Stimulated activated memory B cell treated with anti-CD40 and anti-IgM and Interleukin-4, amounts not matched to agents 10 μg/mL and 1 μg/mL and 100 μg/mL, for 72 hours (primary cell): ENCODE measurements around the gene RNF40.
A peak's percentile ranks its signal among the peaks of the same experiment; 100 is the strongest.

Experiments used
- ATAC-seq: fragments of 150-1000 bp; cut with Tn5 transposase; 2 replicates; pipeline ENCODE4 v1.10.0; 2021
- H3K27ac Mint-ChIP-seq: one replicate; pipeline ENCODE4 v1.8.0; 2022; ENCODE audit warnings: mild to moderate bottlenecking, mixed read lengths
- H3K27me3 Mint-ChIP-seq: one replicate; pipeline ENCODE4 v1.8.0; 2022; ENCODE audit warnings: mixed read lengths
- H3K36me3 Mint-ChIP-seq: one replicate; pipeline ENCODE4 v1.8.0; 2022; ENCODE audit warnings: mixed read lengths
- H3K4me1 Mint-ChIP-seq: one replicate; pipeline ENCODE4 v1.8.0; 2022; ENCODE audit warnings: mixed read lengths
- H3K4me3 Mint-ChIP-seq: one replicate; pipeline ENCODE4 v1.8.0; 2022; ENCODE audit warnings: mild to moderate bottlenecking, moderate library complexity, mixed read lengths
- H3K9me3 Mint-ChIP-seq: one replicate; pipeline ENCODE4 v1.8.0; 2022; ENCODE audit warnings: mixed read lengths

RNF40 gene

DNA sequence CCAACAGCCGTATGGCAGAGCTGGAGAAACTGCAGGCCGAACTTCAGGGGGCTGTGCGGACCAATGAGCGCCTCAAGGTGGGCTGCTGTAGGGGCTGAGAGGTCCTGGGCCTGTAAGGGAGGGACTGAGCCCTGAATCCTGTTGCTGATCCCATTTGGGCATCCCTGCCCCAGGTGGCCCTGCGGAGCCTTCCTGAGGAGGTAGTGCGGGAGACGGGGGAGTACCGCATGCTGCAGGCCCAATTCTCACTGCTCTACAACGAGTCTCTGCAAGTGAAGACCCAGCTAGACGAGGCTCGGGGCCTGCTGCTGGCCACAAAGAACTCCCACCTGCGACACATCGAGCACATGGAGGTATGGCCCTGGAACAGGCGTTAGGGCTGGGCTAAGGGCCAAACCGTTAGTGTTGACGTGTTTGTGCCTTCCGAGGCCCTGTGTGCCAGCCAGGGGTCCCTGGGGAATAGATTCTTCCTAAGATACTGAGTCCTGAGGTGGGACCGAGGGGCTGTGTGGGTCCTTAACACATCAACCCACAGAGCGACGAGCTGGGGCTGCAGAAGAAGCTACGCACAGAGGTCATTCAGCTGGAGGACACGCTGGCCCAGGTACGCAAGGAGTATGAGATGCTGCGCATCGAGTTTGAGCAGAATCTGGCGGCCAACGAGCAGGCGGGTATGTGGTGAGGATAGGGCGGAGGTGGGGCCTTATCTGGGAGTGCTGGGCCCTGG is 4.2 kb downstream of the RNF40 start:
- peaks cover 79% of the 10 kb centered on the region for H3K36me3 Mint-ChIP-seq
- no peak for ATAC-seq
- H3K9me3 Mint-ChIP-seq: no peaks in the 10 kb centered on the region
- peak overlapping the region; percentile 4 for H3K27ac Mint-ChIP-seq
- peaks cover 47% of the 10 kb centered on the region for H3K4me1 Mint-ChIP-seq
- no peak overlapping the region for H3K4me3 Mint-ChIP-seq
- H3K27me3 Mint-ChIP-seq: no peaks in the 10 kb centered on the region

DNA sequence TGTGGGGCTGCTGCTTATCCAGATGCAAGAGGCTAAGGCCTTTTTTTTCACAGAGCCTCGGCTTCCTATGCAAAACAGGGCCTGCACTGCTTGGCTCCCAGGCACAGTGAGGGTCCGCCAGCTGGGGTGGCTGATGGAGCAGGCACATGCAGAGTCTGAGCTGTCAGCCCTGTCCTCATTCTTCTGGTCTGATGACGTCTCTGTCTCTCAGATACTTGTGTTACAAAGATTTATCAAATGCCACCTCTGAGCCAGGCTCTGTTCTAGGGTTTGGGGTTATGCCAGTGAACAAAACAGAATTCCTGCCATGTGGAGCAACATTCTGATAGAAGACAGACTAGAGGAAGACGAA is 4.8 kb downstream of the RNF40 start:
- H3K9me3 Mint-ChIP-seq: no peaks in the 10 kb centered on the region
- H3K4me3 Mint-ChIP-seq: no peak overlapping the region
- H3K27ac Mint-ChIP-seq: peak overlapping the region; percentile 4
- ATAC-seq: no peak
- H3K27me3 Mint-ChIP-seq: no peaks in the 10 kb centered on the region
- H3K4me1 Mint-ChIP-seq: peaks cover 44% of the 10 kb centered on the region
- peaks cover 85% of the 10 kb centered on the region for H3K36me3 Mint-ChIP-seq

DNA sequence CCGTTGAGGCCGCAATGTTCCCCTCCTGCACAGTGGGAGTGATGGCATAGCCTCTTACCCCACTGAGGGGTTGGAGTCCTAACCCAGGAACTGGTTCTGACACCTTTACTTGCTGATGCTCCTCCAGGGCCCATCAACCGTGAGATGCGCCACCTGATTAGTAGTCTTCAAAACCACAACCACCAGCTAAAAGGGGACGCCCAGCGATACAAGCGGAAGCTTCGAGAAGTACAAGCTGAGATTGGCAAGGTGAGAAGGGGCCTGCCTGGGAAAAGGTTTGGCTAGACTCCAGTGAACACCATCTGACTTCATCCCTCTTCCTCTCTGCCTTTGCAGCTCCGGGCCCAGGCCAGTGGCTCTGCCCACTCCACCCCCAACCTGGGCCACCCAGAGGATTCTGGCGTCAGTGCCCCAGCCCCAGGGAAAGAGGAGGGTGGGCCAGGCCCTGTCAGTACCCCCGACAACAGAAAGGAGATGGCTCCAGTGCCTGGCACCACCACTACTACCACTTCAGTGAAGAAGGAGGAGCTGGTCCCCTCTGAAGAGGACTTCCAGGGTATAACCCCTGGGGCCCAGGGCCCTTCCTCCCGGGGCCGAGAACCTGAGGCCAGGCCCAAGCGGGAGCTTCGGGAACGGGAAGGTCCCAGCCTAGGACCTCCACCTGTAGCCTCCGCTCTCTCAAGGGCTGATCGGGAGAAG is 5.8 kb downstream of the RNF40 start:
- Mint-ChIP-seq H3K27ac (peak overlapping the region; percentile 4), H3K9me3 (no peaks in the 10 kb centered on the region), H3K27me3 (no peaks in the 10 kb centered on the region), H3K4me1 (peaks cover 52% of the 10 kb centered on the region), H3K4me3 (no peak overlapping the region), H3K36me3 (peaks cover 93% of the 10 kb centered on the region)
- ATAC-seq: peak; percentile 72

DNA sequence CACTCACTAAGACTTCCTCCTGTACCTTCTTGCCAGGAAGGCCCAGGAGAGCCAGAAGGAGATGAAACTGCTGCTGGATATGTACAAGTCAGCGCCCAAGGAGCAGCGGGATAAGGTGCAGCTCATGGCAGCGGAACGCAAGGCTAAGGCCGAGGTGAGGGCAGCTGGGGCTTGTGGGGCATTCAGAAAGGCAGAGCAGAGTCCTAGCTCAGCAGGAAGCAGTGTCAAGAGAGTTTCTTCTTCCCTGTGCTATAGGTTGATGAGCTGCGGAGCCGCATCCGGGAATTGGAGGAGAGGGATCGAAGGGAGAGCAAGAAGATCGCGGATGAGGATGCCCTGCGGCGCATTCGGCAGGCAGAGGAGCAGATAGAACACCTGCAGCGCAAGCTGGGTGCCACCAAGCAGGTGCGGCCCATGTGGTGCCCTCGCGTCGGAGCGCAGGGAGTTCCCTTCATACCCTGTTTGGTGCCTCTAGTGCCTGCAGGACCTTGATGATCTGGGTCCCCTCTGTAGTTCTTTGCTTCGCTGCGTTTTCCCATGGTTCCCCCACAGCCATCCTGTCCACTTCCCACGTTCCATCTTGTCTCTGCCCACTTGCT is 6.6 kb downstream of the RNF40 start:
- H3K27ac Mint-ChIP-seq: peak overlapping the region; percentile 4
- peaks cover 93% of the 10 kb centered on the region for H3K36me3 Mint-ChIP-seq
- peaks cover 49% of the 10 kb centered on the region for H3K4me1 Mint-ChIP-seq
- ATAC-seq: no peak
- no peak overlapping the region for H3K4me3 Mint-ChIP-seq
- no peaks in the 10 kb centered on the region for H3K27me3 Mint-ChIP-seq
- H3K9me3 Mint-ChIP-seq: no peaks in the 10 kb centered on the region

DNA sequence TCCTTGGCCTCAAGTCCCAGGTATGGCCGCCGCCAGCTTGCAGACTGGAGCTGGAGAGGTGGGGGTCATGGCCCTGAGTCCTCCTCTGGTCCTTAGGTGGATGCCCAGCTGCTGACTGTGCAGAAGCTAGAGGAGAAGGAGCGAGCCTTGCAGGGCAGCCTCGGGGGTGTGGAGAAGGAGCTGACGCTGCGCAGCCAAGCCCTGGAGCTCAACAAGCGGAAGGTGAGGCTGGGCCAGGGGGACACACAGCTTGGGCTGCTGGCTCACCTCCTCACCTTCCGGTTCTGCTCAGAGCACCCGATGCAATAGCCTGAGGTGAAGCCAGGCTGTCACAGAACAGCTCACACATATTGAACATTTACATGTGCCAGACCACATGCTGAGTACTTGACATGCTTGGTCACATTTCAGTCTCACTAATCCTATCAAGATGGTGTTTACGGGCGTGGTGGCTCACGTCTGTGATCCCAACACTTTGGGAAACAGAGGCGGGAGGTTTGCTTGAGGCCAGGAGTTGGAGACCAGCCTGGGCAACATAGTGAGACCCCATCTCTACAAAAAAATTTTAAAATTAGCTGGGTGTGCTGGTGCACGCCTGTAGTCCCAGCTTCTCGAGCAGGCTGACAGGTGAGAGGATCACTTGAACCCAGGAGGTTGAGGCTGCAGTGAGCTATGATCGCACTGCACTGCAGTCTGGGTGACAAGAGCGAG is 7.4 kb downstream of the RNF40 start:
- Mint-ChIP-seq H3K27ac (no peak overlapping the region), H3K4me3 (no peak overlapping the region)

DNA sequence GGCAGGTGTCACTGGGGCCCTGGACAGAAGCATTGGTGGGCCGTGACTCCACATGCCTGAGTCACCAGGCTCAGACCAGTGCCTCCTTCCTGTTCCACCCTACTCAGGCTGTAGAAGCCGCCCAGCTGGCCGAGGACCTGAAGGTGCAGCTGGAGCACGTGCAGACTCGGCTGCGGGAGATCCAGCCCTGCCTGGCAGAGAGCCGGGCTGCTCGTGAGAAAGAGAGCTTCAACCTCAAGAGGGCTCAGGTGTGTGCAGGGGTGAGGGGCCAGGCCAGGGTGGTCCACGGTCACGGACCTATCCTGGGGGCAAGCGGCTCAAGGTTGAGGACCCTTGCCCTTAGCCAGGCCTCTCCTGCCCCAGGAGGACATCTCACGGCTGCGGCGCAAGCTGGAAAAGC is 9.6 kb downstream of the RNF40 start:
- H3K9me3 Mint-ChIP-seq: no peaks in the 10 kb centered on the region
- no peak for ATAC-seq
- no peak overlapping the region for H3K4me3 Mint-ChIP-seq
- no peak overlapping the region for H3K27ac Mint-ChIP-seq
- H3K27me3 Mint-ChIP-seq: peaks cover 3% of the 10 kb centered on the region
- peaks cover 80% of the 10 kb centered on the region for H3K36me3 Mint-ChIP-seq
- peaks cover 65% of the 10 kb centered on the region for H3K4me1 Mint-ChIP-seq

More for the DNA sequence above, 7.4 kb downstream of the RNF40 start:
- Mint-ChIP-seq H3K9me3 (no peaks in the 10 kb centered on the region), H3K36me3 (peaks cover 93% of the 10 kb centered on the region), H3K27me3 (no peaks in the 10 kb centered on the region), H3K4me1 (peaks cover 52% of the 10 kb centered on the region)
- ATAC-seq: peak; percentile 47

DNA sequence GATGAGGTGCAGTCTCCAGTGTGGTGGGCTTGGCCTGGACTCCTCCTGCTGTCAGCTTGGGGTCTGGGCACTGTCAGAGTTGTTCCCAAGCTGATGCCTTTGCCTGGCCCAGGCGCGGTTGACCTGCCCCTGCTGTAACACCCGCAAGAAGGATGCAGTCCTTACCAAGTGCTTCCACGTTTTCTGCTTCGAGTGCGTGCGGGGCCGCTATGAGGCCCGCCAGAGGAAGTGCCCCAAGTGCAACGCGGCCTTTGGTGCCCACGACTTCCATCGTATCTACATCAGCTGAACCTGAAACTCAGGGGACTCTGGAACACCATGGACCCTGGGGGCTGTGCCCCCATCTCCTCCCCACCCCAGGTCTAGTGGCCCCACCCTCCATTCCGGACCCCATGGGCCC is 11.7 kb downstream of the RNF40 start:
- H3K9me3 Mint-ChIP-seq: no peaks in the 10 kb centered on the region
- H3K36me3 Mint-ChIP-seq: peaks cover 59% of the 10 kb centered on the region
- peaks cover 14% of the 10 kb centered on the region for H3K27me3 Mint-ChIP-seq
- H3K27ac Mint-ChIP-seq: no peak overlapping the region
- no peak overlapping the region for H3K4me3 Mint-ChIP-seq
- H3K4me1 Mint-ChIP-seq: peaks cover 51% of the 10 kb centered on the region
- ATAC-seq: no peak

DNA sequence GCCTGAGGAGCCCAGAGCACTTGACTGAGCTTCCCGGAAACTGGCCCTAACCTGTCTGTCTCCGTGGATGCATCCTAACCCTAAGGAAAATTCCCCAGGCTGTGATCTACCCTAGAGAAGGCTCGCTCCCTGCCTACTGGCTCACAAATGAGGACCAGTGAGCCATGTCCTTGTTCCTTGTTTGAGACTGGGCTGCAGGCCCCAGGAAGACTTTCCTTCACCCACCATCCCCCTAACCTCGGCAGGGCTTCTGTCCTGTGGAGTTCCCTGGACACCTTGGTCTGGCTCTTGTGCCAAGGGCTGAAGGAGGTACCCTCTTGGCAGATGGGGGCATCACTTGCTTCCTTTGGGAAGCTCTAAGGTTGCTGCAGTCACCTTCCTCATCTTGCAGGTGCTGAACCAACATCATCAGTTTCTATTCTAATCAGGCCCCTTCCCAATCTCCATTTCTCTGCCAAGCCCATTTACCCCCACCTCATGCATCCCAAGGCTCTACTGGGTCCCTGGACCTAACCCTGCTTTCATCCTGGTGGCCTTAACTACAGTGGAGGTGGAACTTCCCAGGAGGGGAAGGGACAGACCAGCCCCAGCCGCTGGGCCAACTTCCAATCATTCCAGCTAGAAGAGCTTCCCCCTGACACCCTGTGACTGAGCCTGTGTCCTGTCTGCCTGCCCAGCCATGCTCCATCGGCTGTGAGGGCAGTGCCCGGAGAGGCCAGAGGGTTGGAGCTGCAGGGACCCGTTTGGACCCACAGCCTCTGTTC is 12.4 kb downstream of the RNF40 start:
- peaks cover 14% of the 10 kb centered on the region for H3K27me3 Mint-ChIP-seq
- H3K4me3 Mint-ChIP-seq: peak overlapping the region; percentile 80
- peaks cover 52% of the 10 kb centered on the region for H3K36me3 Mint-ChIP-seq
- ATAC-seq: no peak
- peak overlapping the region; percentile 40 for H3K27ac Mint-ChIP-seq
- peaks cover 46% of the 10 kb centered on the region for H3K4me1 Mint-ChIP-seq
- no peaks in the 10 kb centered on the region for H3K9me3 Mint-ChIP-seq

DNA sequence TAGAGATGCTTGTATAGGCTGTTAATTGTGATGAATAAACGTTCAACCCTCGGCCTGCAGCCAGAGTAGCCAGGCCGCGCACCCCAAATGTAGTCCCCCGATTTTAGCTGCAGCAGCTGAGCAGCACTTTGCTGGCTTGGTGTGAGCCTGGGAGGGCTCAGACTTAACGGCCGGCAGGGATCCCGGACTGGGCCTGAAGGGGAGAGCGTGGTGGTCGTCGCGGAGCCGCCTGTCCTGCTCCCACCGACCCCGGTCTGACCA is 12.9 kb downstream of the RNF40 start:
- Mint-ChIP-seq H3K9me3 (no peaks in the 10 kb centered on the region), H3K4me3 (peak overlapping the region; percentile 80), H3K4me1 (peaks cover 46% of the 10 kb centered on the region), H3K27me3 (peaks cover 14% of the 10 kb centered on the region), H3K36me3 (peaks cover 52% of the 10 kb centered on the region), H3K27ac (peak overlapping the region; percentile 40)
- peak; percentile 1 for ATAC-seq

DNA sequence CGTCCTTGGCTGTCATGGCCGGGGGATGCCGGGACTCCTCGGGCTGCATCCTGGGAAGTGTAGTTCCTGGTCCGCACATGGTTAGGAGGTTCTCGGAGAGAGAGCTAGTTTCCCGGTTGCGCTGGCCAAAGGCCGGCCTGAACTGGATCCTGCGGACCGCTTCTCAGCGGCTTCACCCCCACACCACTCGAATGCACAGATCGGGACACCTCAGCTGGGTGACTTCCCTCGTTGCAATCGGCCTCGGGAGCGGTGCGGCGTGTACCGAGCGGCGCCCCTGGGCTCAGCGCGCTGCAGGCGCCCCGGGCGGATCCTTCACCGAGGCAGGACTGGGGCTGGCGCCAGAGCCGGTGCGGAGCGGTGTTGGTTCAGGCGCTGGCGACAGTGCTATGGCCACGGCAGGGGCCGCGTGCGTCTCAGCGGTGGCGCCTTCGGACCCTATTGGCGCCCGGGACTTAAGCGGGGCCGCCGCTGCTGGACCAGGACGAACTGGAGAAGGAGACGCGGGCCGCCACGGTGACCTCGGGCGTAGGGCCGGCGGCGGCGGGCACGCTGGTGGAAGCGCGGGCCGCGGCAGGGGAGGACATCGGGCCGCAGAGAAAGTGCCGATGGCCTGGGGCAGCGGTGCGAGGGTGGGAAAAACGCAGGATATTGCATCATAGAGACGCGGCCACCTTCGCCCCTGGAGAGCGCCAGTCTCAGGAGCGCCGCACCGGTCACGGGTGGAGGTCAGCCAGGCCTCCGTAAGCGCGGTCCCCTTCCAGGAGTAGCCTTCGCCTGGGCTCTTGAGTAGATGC is 13.5 kb downstream of the RNF40 start:
- peaks cover 14% of the 10 kb centered on the region for H3K27me3 Mint-ChIP-seq
- peak overlapping the region; percentile 40 for H3K27ac Mint-ChIP-seq
- peaks cover 46% of the 10 kb centered on the region for H3K4me1 Mint-ChIP-seq
- H3K9me3 Mint-ChIP-seq: no peaks in the 10 kb centered on the region
- peaks cover 48% of the 10 kb centered on the region for H3K36me3 Mint-ChIP-seq
- peak overlapping the region; percentile 80 for H3K4me3 Mint-ChIP-seq
- peak; percentile 82 for ATAC-seq

DNA sequence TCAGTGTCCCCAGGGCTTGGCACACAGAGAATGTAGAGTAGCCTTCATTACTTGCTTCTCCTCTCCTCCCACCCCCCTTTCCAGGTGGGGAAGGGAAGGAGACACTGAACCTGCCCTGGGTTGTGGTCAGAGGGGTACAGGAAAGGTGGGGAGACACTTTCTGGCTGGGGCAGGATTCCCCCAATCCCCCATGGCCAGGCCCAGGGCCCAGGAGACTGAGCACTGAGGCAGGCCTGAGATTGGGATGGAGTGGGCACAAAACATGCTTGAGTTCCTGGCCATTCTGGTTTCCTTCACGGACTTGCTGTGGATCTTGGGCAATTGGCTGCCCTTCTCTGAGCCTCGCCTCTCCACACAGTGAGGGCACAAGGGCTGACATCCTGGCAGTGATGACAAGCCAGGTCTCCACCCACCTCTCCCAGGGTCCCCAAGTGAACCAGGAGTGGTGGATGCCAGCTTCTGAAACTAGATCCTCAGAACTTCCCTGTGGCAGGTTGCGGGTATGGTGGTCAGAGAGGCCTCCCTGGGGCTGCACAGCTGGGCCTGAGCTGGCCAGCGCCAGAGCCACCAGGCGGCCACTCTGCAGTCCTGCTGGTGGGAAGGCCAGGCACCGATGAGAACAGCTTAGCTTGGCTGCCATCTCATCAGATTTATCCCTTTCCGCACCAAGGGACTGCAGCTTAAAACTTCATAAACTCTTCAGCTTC is 15.6 kb downstream of the RNF40 start:
- H3K9me3 Mint-ChIP-seq: no peaks in the 10 kb centered on the region

DNA sequence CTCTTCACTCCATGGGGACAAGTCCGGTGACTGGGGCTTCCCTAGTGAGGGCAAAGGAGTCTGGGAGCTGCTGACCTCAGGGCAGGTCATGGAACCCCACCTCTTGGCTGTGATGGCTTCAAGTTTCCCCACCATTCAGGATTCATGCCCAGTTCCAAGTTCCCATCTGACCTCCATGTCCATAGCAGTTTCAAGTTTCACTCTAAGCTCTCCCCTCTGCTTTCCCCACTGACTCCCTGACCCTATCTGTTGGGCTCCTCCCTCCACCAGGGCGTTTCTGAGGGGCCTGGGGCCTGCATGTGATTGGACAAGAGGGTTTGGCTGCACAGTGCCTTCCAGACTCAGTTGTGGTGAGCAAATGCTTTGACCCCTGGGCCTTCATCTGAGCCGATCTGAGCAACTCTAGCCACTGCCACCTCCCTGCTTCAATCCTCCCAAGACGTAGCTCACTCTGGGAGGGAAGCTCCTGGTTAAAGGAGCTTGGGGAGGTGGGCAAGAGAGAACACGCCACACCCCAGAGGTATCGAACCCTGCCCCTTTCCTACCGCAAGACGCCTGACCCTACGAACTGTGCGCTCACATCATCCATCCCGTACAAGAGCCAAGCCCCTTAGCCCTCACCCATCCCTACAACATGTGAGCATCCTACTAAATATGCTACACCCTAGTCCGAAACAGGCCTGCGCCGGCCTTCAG is 16.6 kb downstream of the RNF40 start:
- peaks cover 29% of the 10 kb centered on the region for H3K4me1 Mint-ChIP-seq
- H3K9me3 Mint-ChIP-seq: no peaks in the 10 kb centered on the region
- H3K4me3 Mint-ChIP-seq: no peak overlapping the region
- peaks cover 39% of the 10 kb centered on the region for H3K36me3 Mint-ChIP-seq
- H3K27me3 Mint-ChIP-seq: peaks cover 14% of the 10 kb centered on the region
- ATAC-seq: no peak
- H3K27ac Mint-ChIP-seq: no peak overlapping the region

More for the DNA sequence above, 15.6 kb downstream of the RNF40 start:
- Mint-ChIP-seq H3K36me3 (peaks cover 40% of the 10 kb centered on the region), H3K4me3 (no peak overlapping the region), H3K27ac (no peak overlapping the region), H3K4me1 (peaks cover 36% of the 10 kb centered on the region), H3K27me3 (peaks cover 14% of the 10 kb centered on the region)
- no peak for ATAC-seq

DNA sequence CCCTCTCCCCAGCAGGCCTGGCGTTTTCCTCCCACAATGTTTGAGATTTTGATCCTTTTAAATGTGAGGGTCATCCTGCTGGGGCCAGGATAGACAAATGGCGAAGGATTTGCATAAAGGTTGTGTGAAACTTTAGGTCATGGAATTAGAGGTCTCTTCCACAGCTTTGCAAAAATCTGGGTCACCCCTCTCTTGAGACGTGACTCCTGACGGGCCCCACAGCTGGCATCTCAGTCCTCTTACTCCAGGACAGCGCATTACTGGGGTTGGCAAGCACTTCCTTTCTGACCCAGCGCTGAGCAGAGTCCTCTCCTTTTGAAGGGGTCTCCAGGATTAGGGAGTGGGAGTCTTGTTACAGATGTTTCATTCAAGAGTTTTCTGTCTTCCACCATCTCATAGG is 17.5 kb downstream of the RNF40 start:
- H3K4me1 Mint-ChIP-seq: peaks cover 24% of the 10 kb centered on the region
- peaks cover 15% of the 10 kb centered on the region for H3K27me3 Mint-ChIP-seq
- no peak overlapping the region for H3K27ac Mint-ChIP-seq
- H3K4me3 Mint-ChIP-seq: no peak overlapping the region
- no peak for ATAC-seq
- peaks cover 30% of the 10 kb centered on the region for H3K36me3 Mint-ChIP-seq
- no peaks in the 10 kb centered on the region for H3K9me3 Mint-ChIP-seq
